GM12874 (cell line): ENCODE results near the gene LY6G6F.

Experiments used
- CTCF ChIP-seq: IDR thresholded peaks from 2 replicates; pipeline ENCODE4 v1.5.1; 2011; ENCODE audit warnings: low read depth, mild to moderate bottlenecking, control low read depth, low read length, moderate library complexity; ENCODE audit not compliant: insufficient read depth

The LY6G6F gene

GRCh38 chr6:31720196-31720770 lies 13.6 kb downstream of the LY6G6F start:
- no peak for TF ChIP-seq CTCF

GRCh38 chr6:31721351-31722020 lies 14.8 kb downstream of the LY6G6F start, which contains the start of gene LY6G6C:
LY6G6C (minus strand) TSS chr6:31721746; CDS start chr6:31721679, 67 bp downstream.
- TF ChIP-seq CTCF: no peak

- no peak for TF ChIP-seq CTCF
These were observed 15.5 kb downstream of the LY6G6F start for GRCh38 chr6:31722173-31722572.

GRCh38 chr6:31723245-31723979 lies 16.7 kb downstream of the LY6G6F start, which contains the start of gene MPIG6B:
MPIG6B (plus strand) TSS chr6:31723373; CDS start chr6:31723384, 11 bp downstream.
- TF ChIP-seq CTCF: no peak

GRCh38 chr6:31723980-31724691 lies 17.5 kb downstream of the LY6G6F start:
- no peak for TF ChIP-seq CTCF

GRCh38 chr6:31725502-31726350 lies 19.1 kb downstream of the LY6G6F start:
- TF ChIP-seq CTCF: no peak
